HuH-7.5 (cell line): ENCODE data around the gene GCM1.

Experiments
- DNase-seq: peaks from one replicate; pipeline ENCODE4 v3.0.0; 2011; ENCODE audit warnings: low spot score

The GCM1 gene

DNA sequence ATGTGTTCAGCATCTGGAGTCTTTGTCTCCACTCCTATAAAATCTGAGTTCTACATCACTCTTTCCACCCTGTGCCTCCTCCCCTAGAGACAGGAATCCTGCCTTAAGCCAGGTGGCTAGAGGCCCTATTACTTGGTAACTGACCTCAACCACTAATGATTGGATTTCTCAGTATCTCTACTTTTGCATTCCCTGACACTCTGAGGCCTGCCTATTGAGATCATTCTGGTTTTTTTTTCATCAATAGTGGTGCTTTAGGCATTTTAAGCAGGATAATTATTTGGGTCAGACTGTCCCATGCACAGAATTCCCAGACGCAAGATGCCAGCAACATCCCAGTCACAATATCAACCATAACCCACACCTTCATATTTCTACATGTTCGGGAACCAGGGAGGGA lies 3.9 kb upstream of the GCM1 start:
- DNase-seq = no peak

- no peak for DNase-seq
Observed at GRCh38 chr6:53151676-53152075, 3.0 kb upstream of the GCM1 start.

- no peak for DNase-seq
Observed at GRCh38 chr6:53144802-53145201, 3.8 kb downstream of the GCM1 start.

GRCh38 chr6:53143710-53144109 lies 4.9 kb downstream of the GCM1 start:
- no peak for DNase-seq

DNA sequence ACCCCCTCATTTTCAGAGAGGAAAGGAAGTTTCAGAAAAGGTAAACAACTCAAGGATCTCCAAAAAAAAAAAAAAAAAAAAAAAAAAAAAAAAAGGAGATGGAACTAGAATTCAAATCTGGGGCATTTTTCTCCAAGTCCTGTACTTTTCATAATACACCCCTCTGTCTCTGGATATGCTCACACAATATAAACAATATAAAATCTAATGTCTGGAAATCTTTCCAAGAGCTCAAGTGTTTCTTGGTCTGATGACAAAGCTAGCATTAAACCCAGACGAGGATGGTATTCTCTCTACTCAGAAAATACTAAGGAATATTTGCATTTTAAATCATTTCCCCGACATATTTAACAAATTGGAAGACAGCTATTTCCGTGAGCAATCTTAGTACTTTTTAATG lies 5.8 kb downstream of the GCM1 start:
- DNase-seq = no peak

DNA sequence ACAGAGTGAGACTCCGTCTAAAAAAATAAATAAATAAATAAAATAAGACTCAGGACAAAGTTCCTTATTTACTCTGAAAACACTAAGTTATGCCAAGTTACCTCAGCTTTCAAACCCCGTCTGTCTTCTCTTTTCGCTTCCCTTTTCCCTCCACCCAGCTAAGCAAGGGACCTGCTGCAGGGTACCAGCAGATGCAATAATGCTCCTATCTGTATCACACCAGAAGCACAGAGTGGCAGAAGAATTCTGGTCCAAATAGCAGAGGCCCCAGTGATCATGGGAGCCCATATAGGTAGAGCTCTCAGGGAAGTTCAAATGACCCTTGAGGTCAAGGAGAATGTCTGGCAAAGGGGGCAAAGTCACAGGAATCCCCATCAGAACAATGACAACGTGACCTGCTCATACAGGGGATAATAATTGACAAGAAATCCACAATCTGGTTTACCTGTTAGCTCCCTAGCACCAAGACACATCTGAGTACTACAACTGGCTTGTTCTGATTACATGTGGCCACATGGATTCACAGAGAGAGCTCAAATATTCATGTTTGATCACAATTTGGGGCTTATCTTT lies 8.7 kb downstream of the GCM1 start:
- DNase-seq = no peak

GRCh38 chr6:53136000-53136609 lies 12.5 kb downstream of the GCM1 start:
- DNase-seq = no peak

- DNase-seq = no peak
Observed at GRCh38 chr6:53134601-53135235, 13.9 kb downstream of the GCM1 start.

- no peak for DNase-seq
Observed at GRCh38 chr6:53133961-53134360, 14.7 kb downstream of the GCM1 start.

DNA sequence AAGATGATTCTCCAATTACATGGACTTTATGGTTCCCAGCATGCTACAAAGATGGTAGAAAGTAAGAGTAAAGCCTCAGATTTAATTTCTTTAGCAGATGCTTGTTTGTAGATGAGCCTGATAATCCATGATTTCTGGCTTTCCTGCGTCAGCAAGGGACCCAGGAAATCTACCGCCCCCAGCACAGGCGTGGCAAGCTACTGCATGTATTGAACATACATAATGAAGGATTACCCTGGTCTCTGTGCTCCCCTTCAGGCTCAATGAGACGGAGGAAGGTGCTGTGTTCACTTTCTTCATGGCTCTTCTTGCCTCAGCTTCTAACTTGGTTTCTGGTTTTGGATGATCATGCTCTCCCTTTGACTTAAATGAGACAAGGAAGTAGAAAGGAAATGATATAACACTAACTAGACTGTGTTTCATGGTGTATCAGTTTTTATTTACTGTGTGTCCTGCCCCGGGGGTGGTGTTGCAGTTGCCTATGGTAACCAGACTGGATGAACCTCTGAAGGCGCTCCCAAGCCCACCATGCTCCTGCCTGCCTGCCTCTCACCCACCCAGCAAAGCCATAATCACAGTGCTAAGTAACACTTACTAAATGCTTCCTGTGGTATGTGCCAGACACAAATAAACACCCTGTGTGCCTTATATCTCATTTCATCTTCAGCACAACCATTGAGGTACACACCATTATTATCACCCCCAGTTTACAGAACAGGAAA lies 17.9 kb downstream of the GCM1 start:
- no peak for DNase-seq

- DNase-seq = no peak
Observed at GRCh38 chr6:53128842-53129241, 19.8 kb downstream of the GCM1 start.

DNA sequence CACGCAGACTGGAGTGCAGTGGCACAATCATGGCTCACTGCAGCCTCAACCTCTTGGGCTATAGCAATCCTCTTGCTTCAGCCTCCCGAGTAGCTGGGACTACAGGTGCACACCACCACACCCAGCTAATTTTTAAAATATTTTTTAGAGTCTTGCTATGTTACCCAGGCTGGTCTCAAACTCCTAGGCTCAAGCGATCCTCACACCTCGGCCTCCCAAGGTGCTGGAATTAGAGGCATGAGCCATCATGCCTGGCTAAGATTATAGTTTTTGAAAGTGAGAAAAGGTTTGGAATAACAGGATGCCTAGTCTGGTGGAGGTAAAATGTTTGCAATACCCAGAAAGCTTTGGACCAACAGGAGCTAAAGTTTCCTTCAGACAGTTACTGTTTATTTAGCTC lies 23.4 kb downstream of the GCM1 start:
- no peak for DNase-seq

- no peak for DNase-seq
Observed at GRCh38 chr6:53124131-53124800, 24.4 kb downstream of the GCM1 start.

DNA sequence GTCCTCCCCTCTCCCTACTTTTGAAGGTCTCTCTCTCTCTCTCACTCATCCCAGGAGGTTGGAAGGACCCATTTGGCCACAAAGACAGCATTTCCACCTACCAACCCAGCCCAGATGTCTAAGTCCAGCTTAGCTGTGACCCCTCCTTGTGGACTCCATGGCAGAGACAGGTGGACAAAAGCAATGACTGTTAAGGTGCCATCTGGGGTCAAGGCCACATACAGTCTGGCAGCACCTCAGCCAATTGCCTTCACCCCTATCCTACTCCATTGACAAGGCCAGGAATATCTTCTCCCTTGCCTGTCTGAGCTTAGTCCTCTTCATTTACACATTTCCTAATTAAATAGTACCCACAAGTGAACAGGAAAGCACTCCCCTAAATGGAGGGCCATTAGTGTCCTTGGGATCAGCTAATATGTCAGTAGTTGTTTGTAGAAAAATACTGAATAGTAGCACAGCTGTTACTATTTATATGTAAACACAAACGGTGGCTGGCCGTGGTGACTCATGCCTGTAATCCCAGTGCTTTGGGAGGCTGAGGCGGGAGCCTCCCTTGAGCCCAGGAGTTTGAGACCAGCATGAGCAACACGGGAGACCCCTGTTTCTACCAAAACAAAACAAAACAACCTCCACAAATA lies 28.8 kb downstream of the GCM1 start:
- DNase-seq = no peak

DNA sequence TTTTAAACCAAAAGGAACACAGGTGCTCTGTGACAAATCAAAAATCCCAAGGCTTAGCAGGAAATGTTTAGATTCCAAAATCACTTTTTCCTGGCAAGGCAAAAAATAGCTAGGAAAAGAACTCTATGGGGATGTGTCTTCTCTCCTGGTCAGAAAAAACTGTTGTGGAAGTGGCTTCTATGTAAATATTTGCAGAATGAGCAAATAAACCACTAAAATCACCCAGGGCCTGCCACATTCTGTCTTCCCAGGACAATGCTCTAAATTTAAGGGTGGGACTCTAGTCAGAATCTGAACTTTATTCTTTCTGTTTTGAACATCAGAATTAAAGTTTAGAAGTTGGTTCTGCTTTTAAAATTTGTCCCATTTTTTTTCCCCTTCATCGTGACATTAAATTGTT lies 29.3 kb downstream of the GCM1 start:
- DNase-seq = no peak

DNA sequence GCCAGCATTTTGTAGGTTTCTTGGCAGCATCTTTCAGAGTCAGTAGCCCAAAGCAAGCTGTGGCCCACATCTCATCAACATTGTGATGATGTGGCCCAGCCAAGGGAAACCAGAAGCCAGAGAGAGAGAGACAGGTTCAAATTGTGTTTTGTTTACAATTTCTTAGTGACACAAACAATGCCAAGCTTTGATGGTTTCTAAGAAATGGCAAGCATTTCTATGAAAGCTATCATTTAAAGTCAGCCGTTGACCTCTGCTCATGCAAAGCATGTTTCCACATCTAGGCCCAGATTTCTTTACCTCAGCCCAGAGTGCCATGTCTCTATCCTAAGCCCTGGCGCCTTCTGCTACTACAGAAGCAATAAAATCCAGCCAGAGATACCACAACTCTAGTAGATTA lies 32.9 kb downstream of the GCM1 start:
- no peak for DNase-seq

- no peak for DNase-seq
Observed at GRCh38 chr6:53115113-53115512, 33.5 kb downstream of the GCM1 start.

DNA sequence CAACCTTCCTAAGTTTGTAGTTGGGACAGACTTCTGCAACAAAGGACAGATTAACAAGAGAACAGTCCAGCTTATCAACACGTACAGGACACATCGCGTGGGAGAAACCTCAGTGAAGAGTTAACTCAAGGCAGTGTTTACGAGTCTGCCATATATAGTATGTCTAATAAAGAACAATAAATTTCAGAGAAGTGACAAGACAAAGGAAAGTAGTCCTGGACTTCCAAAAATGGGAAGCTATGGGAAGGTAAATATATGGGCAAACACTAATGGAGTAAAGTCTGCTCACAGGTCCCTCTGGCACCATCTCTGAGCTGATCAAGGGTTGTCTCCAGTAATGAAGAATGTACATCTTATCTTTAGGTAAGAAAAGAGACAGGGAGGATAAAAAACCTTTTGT lies 34.9 kb downstream of the GCM1 start:
- DNase-seq = no peak

DNA sequence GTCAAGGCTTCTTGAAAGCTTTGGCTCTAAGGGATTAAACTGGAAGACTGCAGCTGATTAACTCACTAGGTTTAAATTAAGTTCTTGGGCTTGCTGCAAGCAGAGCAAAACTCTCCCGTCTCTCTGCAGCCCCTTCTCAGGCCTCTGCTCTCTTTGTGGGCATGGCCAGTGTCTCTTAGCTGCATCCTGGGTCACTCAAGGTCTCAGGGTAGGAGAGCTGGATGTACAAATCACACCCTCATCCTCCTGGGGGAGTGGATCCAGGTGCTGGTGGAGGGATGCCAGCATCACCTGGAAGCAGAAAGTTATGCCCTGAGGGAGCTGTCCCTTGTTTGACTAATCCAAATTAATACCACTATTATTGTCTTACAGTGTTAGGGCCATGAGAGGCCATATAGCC lies 35.8 kb downstream of the GCM1 start:
- no peak for DNase-seq

- no peak for DNase-seq
Observed at GRCh38 chr6:53112404-53112803, 36.2 kb downstream of the GCM1 start.

- DNase-seq = no peak
Observed at GRCh38 chr6:53111865-53112264, 36.8 kb downstream of the GCM1 start.

GRCh38 chr6:53109612-53110011 lies 39.0 kb downstream of the GCM1 start:
- DNase-seq = no peak
